ENCODE measurements around the gene LINC01488. TPM values are rescaled to one million over a fixed set of nuclear protein-coding genes. Genes with fewer than 3 reads are reported as not detected.

Gene LINC01488
- total RNA-seq, 2 experiments from 2014 or later: not detected

- ATAC-seq (ENCODE audit: low read depth): no peak
- POLR2A ChIA-PET: no interaction called here
These were observed 12.7 kb downstream of the LINC01488 start for GRCh38 chr11:69493931-69494821.

GRCh38 chr11:69494851-69495250 lies 13.4 kb downstream of the LINC01488 start:
- no peak for DNase-seq

More at GRCh38 chr11:69493931-69494821, 12.7 kb downstream of the LINC01488 start:
- Mint-ChIP-seq H3K4me1 (peaks cover 1% of the 10 kb centered on the region), H3K27ac (no peak overlapping the region), H3K4me3 (no peak overlapping the region), H3K9me3 (no peaks in the 10 kb centered on the region), H3K27me3 (no peaks in the 10 kb centered on the region), H3K36me3 (no peaks in the 10 kb centered on the region)
- no peak for DNase-seq

GRCh38 chr11:69495441-69496201 lies 14.2 kb downstream of the LINC01488 start:
- POLR2A ChIA-PET: no interaction called here

More at GRCh38 chr11:69494851-69495250, 13.4 kb downstream of the LINC01488 start:
- H3K36me3 Mint-ChIP-seq: no peaks in the 10 kb centered on the region
- H3K9me3 Mint-ChIP-seq: no peaks in the 10 kb centered on the region
- no peak for ATAC-seq (ENCODE audit: low read depth)
- H3K4me3 Mint-ChIP-seq: no peak overlapping the region
- H3K27me3 Mint-ChIP-seq: no peaks in the 10 kb centered on the region
- POLR2A ChIA-PET: no interaction called here
- H3K4me1 Mint-ChIP-seq: peaks cover 1% of the 10 kb centered on the region
- H3K27ac Mint-ChIP-seq: no peak overlapping the region

GRCh38 chr11:69496202-69496557 lies 14.7 kb downstream of the LINC01488 start:
- POLR2A ChIA-PET: no interaction called here
- no peaks in the 10 kb centered on the region for H3K36me3 Mint-ChIP-seq

More at GRCh38 chr11:69495441-69496201, 14.2 kb downstream of the LINC01488 start:
- no peak overlapping the region for H3K4me3 Mint-ChIP-seq
- no peaks in the 10 kb centered on the region for H3K9me3 Mint-ChIP-seq
- no peaks in the 10 kb centered on the region for H3K36me3 Mint-ChIP-seq
- DNase-seq (no peak), ATAC-seq (ENCODE audit: low read depth) (no peak)
- H3K4me1 Mint-ChIP-seq: peaks cover 1% of the 10 kb centered on the region
- no peak overlapping the region for H3K27ac Mint-ChIP-seq
- H3K27me3 Mint-ChIP-seq: no peaks in the 10 kb centered on the region

GRCh38 chr11:69496631-69497220 lies 15.3 kb downstream of the LINC01488 start:
- ATAC-seq (ENCODE audit: low read depth) (no peak), DNase-seq (no peak)
- H3K27me3 Mint-ChIP-seq: no peaks in the 10 kb centered on the region
- H3K4me3 Mint-ChIP-seq: no peak overlapping the region
- no peak overlapping the region for H3K27ac Mint-ChIP-seq
- POLR2A ChIA-PET: no interaction called here
- no peaks in the 10 kb centered on the region for H3K9me3 Mint-ChIP-seq
- no peaks in the 10 kb centered on the region for H3K36me3 Mint-ChIP-seq
- H3K4me1 Mint-ChIP-seq: peaks cover 3% of the 10 kb centered on the region

More at GRCh38 chr11:69496202-69496557, 14.7 kb downstream of the LINC01488 start:
- Mint-ChIP-seq H3K9me3 (no peaks in the 10 kb centered on the region), H3K4me1 (peaks cover 2% of the 10 kb centered on the region), H3K4me3 (no peak overlapping the region), H3K27me3 (no peaks in the 10 kb centered on the region), H3K27ac (no peak overlapping the region)
- ATAC-seq (ENCODE audit: low read depth) (no peak), DNase-seq (no peak)

- Mint-ChIP-seq H3K9me3 (no peaks in the 10 kb centered on the region), H3K4me1 (peaks cover 3% of the 10 kb centered on the region), H3K4me3 (no peak overlapping the region), H3K36me3 (no peaks in the 10 kb centered on the region), H3K27ac (no peak overlapping the region), H3K27me3 (no peaks in the 10 kb centered on the region)
- DNase-seq (no peak), ATAC-seq (ENCODE audit: low read depth) (no peak)
- POLR2A ChIA-PET: no interaction called here
These were observed 15.8 kb downstream of the LINC01488 start for GRCh38 chr11:69497221-69497787.

- Mint-ChIP-seq H3K4me1 (peaks cover 7% of the 10 kb centered on the region), H3K27me3 (no peaks in the 10 kb centered on the region), H3K27ac (no peak overlapping the region), H3K9me3 (no peaks in the 10 kb centered on the region), H3K36me3 (no peaks in the 10 kb centered on the region), H3K4me3 (no peak overlapping the region)
- no peak for DNase-seq
- POLR2A ChIA-PET: no interaction called here
- ATAC-seq (ENCODE audit: low read depth): no peak
These were observed 17.2 kb downstream of the LINC01488 start for GRCh38 chr11:69498614-69499175.

- Mint-ChIP-seq H3K27me3 (no peaks in the 10 kb centered on the region), H3K36me3 (no peaks in the 10 kb centered on the region), H3K4me1 (peaks cover 8% of the 10 kb centered on the region)
These were observed 17.9 kb downstream of the LINC01488 start for GRCh38 chr11:69499186-69499917.

GRCh38 chr11:69499918-69500284 lies 18.4 kb downstream of the LINC01488 start:
- H3K27me3 Mint-ChIP-seq: no peaks in the 10 kb centered on the region
- no peak for DNase-seq
- no peaks in the 10 kb centered on the region for H3K9me3 Mint-ChIP-seq
- H3K4me1 Mint-ChIP-seq: peaks cover 8% of the 10 kb centered on the region
- H3K27ac Mint-ChIP-seq: no peak overlapping the region
- POLR2A ChIA-PET: no interaction called here
- H3K4me3 Mint-ChIP-seq: no peak overlapping the region
- H3K36me3 Mint-ChIP-seq: no peaks in the 10 kb centered on the region
- no peak for ATAC-seq (ENCODE audit: low read depth)

More at GRCh38 chr11:69499186-69499917, 17.9 kb downstream of the LINC01488 start:
- ATAC-seq (ENCODE audit: low read depth): no peak
- no peak overlapping the region for H3K4me3 Mint-ChIP-seq
- POLR2A ChIA-PET: no interaction called here
- no peaks in the 10 kb centered on the region for H3K9me3 Mint-ChIP-seq
- no peak for DNase-seq
- no peak overlapping the region for H3K27ac Mint-ChIP-seq

GRCh38 chr11:69500285-69501120 lies 19.0 kb downstream of the LINC01488 start:
- H3K4me3 Mint-ChIP-seq: no peak overlapping the region
- H3K27ac Mint-ChIP-seq: no peak overlapping the region
- no peaks in the 10 kb centered on the region for H3K36me3 Mint-ChIP-seq
- H3K9me3 Mint-ChIP-seq: no peaks in the 10 kb centered on the region
- ATAC-seq (ENCODE audit: low read depth): no peak
- H3K4me1 Mint-ChIP-seq: peaks cover 11% of the 10 kb centered on the region
- H3K27me3 Mint-ChIP-seq: no peaks in the 10 kb centered on the region
- DNase-seq: no peak
- POLR2A ChIA-PET: no interaction called here

GRCh38 chr11:69501121-69501489 lies 19.6 kb downstream of the LINC01488 start:
- no peak for ATAC-seq (ENCODE audit: low read depth)
- Mint-ChIP-seq H3K36me3 (no peaks in the 10 kb centered on the region), H3K27ac (no peak overlapping the region), H3K27me3 (no peaks in the 10 kb centered on the region), H3K9me3 (no peaks in the 10 kb centered on the region), H3K4me1 (peaks cover 11% of the 10 kb centered on the region), H3K4me3 (no peak overlapping the region)
- POLR2A ChIA-PET: no interaction called here
- DNase-seq: no peak

Data from activated naive CD8-positive, alpha-beta T cell treated with anti-CD3 and anti-CD28 coated beads, Interleukin-2, amount 10 ng/mL, durations not matched to agents 7 days and 5 days (primary cell).